Chondrocyte (in vitro differentiated cells): Measurements from ENCODE around the gene TUBG1. TPM values are rescaled to one million over a fixed set of nuclear protein-coding genes. Genes with fewer than 3 reads are reported as not detected.

Experiments
- DNase-seq: peaks from one replicate; pipeline ENCODE4 v3.0.0; 2021; ENCODE audit warnings: mixed read lengths, low spot score
- H3K27ac Mint-ChIP-seq: one replicate; pipeline ENCODE4 v1.8.0; 2021; ENCODE audit warnings: mild to moderate bottlenecking, moderate library complexity, mixed read lengths; ENCODE audit not compliant: unreplicated experiment
- H3K27me3 Mint-ChIP-seq: 2 replicates; pipeline ENCODE4 v1.8.0; 2021; ENCODE audit warnings: low read depth, mixed read lengths
- H3K36me3 Mint-ChIP-seq: 2 replicates; pipeline ENCODE4 v1.8.0; 2021; ENCODE audit warnings: low read depth, mixed read lengths
- H3K4me1 Mint-ChIP-seq: 2 replicates; pipeline ENCODE4 v1.8.0; 2021; ENCODE audit warnings: low read depth, mild to moderate bottlenecking, mixed read lengths
- H3K4me3 Mint-ChIP-seq: one replicate; pipeline ENCODE4 v1.8.0; 2021; ENCODE audit warnings: mild to moderate bottlenecking, moderate library complexity, mixed read lengths; ENCODE audit not compliant: unreplicated experiment
- H3K9me3 Mint-ChIP-seq: 2 replicates; pipeline ENCODE4 v1.8.0; 2021; ENCODE audit warnings: low read depth, mixed read lengths
- CTCF ChIP-seq: fragments of 200-600 bp; sonication (generic); IDR thresholded peaks from 2 replicates; pipeline ENCODE4 v1.5.0; 2021; ENCODE audit warnings: antibody characterized with exemption, mild to moderate bottlenecking, moderate library complexity
- total RNA-seq: library from RNA; stranded (reverse); gene quantifications from 3 replicates; pipeline ENCODE4 v1.2.1, GENCODE V29; 2021

The TUBG1 gene
- total RNA-seq, 1 donor from 2014 or later = 41.1 TPM

DNA sequence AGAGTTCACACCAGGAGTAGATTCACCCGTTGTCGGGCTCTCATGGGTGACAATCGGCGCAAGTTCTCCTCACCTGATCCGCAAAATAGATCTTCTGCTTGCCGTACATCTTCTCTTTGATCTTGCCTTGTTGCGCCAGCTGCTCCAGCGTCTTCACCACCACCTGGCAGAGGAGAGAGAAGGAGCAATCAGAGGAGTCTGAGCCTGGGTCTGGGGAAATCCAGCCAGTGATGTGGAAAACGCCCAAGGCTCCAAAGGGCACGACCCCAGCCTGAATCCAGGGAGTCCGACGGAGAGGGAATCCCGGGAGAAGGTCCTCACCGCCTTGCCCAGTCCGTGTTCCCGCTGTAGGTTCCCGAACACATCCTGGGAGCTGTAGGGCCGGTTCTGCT, 32.3 kb upstream of the TUBG1 start:
- Mint-ChIP-seq H3K9me3 (no peaks in the 10 kb centered on the region), H3K27ac (peak overlapping the region; percentile 98), H3K4me1 (peaks cover 25% of the 10 kb centered on the region), H3K36me3 (peaks cover 13% of the 10 kb centered on the region), H3K27me3 (no peaks in the 10 kb centered on the region), H3K4me3 (peak overlapping the region; percentile 87)
- DNase-seq = peak; percentile 81
- TF ChIP-seq CTCF = no peak

DNA sequence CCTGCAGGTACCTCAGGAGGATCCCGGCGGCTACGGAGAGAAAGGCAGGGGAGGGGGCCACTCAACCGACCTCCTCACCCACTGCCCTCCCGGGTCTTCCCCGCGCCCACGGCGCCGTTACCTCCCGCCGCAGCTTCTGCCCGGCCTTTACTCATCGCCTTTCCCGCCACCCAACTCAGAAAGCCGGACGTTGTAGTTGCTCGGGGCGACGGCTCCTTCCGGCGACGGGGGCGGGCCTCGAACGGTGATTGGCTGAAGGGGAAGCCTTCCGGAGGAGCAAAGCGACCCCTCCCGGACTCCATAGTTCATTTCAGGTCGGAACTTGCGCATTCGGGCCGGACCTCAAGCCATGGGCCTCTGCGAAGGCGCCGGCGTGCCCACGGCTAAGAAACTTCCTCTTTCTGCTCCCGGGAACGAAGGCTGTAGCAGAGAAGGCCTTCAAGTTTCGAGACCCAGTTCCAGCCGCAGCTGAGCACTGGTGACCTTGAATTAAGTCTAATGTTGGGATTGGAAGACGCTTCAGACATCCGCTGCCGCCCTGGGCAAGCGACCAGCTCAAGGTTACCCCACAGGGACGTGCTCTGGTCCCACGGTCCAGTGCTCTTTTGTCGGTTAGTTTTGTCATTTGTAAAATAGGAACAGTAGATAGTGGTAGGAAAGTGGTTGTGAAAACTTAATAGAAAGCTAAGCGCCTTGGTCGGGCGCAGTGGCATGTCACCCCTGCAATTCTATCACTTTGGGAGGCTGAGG, 31.8 kb upstream of the TUBG1 start, which contains the start of gene PSMC3IP:
Gene PSMC3IP (minus strand): TSS at position 198 of the 750 bp plus-strand sequence. CDS start 43 bp downstream, at position 155.
- peak; percentile 98 for DNase-seq
- H3K9me3 Mint-ChIP-seq = no peaks in the 10 kb centered on the region
- TF ChIP-seq CTCF = peak; percentile 46

DNA sequence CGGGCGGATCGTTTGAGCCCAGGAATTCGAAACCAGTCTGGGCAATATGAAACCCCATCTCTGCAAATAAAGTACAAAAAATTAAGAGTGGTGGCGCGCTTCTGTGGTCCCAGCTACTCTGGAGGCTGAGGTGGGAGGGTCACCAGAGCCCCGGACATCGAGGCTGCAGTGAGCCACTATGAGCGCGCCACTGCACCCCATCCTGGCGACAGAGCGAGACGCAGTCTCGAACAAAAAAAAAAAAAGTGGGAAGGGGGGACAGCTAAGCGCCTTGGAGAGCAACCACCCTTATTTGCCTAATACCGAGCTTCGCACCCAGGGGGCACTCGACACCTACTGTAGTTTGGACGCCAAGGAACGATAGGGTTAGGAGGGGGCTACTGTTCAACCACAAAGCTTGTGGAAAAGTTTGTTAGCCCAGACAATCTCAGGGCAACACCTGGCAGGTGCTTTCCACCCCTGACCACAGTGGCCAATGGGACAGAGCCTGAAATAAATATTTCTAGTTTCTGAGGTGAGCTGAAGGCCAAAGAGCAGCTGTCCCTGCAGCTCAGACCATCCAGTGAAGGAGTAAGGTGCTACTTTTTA, 31.1 kb upstream of the TUBG1 start:
- peaks cover 13% of the 10 kb centered on the region for H3K36me3 Mint-ChIP-seq
- no peak for DNase-seq

More for the DNA sequence above, 31.8 kb upstream of the TUBG1 start, which contains the start of gene PSMC3IP:
- Mint-ChIP-seq H3K4me3 (peak within 1 kb of the TSS; percentile 87), H3K4me1 (peaks cover 25% of the 10 kb centered on the region), H3K36me3 (peaks cover 12% of the 10 kb centered on the region), H3K27me3 (no peaks in the 10 kb centered on the region), H3K27ac (peak within 1 kb of the TSS; percentile 98)

DNA sequence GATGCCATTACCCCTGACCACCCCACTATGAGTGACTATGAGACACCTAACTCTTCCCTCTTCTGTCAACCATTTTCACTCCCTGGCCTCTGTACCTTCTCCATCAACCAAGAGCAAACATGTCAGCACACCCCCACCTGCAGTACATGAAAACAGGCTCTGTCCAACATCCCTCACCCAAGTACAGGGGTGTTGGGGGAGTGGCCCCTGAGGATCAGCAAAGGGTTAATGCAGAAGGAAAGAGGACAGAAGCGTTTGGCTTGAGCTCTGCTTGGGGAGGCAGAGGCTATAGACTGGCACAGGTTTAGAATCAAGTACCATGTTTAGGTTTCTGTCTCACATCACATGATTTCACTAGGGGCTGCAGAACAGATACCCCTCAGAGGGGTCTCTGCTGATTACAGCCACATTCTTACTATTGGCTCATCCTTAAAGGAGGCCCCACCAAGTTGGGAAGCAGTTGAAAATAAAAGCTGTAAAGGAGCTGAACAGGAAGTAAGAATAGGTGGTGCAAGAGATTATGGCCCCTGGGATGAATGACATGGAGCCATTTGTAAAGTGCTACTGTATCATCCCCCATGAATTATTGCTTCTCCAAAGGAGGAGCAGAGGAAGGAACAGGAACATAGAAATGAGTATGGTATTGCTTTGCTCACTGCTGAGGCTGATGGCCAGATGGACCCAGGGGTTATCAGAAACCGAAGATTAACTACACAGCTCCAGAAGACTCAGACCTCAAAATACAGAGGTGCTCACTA, 29.5 kb upstream of the TUBG1 start:
- Mint-ChIP-seq H3K4me1 (peaks cover 25% of the 10 kb centered on the region), H3K27ac (peak overlapping the region; percentile 37), H3K9me3 (no peaks in the 10 kb centered on the region), H3K4me3 (no peak overlapping the region), H3K36me3 (peaks cover 14% of the 10 kb centered on the region), H3K27me3 (no peaks in the 10 kb centered on the region)
- TF ChIP-seq CTCF = no peak
- no peak for DNase-seq

More for the DNA sequence above, 31.1 kb upstream of the TUBG1 start:
- H3K27ac Mint-ChIP-seq = peak overlapping the region; percentile 98
- peak overlapping the region; percentile 87 for H3K4me3 Mint-ChIP-seq
- H3K4me1 Mint-ChIP-seq = peaks cover 25% of the 10 kb centered on the region
- TF ChIP-seq CTCF = peak; percentile 85
- H3K27me3 Mint-ChIP-seq = no peaks in the 10 kb centered on the region
- H3K9me3 Mint-ChIP-seq = no peaks in the 10 kb centered on the region

DNA sequence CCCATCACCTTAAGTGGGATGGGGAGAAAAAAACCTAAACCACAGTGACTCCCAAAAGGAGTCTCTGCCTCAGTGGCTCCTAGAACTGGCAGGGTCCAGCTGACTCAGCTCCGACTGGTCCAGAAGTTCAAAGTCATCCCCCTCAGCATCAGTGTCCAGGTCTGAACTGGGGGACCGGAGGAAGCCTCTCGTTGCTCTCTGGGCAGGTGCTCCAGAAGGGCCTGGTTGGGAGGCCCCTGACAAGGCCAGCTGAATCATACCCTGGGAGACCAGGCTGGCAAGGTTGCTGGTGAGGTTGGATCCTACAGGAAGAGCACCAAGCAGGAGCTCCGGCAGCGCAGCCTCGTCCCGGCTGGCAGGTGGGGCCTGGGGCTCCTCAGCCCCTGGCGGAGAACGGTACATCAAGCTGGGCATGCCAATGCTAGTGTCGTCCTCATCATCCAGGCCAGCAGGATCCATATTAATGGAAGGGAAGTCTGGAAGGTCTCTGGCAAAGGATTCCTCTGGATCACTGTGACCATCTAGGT, 27.7 kb upstream of the TUBG1 start:
- no peak overlapping the region for H3K4me3 Mint-ChIP-seq
- no peak overlapping the region for H3K27ac Mint-ChIP-seq
- DNase-seq = no peak
- H3K27me3 Mint-ChIP-seq = no peaks in the 10 kb centered on the region
- no peaks in the 10 kb centered on the region for H3K9me3 Mint-ChIP-seq
- H3K4me1 Mint-ChIP-seq = peaks cover 15% of the 10 kb centered on the region
- TF ChIP-seq CTCF = no peak
- peaks cover 17% of the 10 kb centered on the region for H3K36me3 Mint-ChIP-seq
